Stimulated activated naive CD8-positive, alpha-beta T cell treated with anti-CD3 and anti-CD28 coated beads, Interleukin-15, Interleukin-2, amounts not matched to agents 100 ng/mL and 50 ng/mL, for 24 hours (primary cell): Measurements from ENCODE around the gene RTN4R.

Source experiments
- H3K27ac Mint-ChIP-seq: one replicate; pipeline ENCODE4 v1.8.0; 2021; ENCODE audit warnings: mild to moderate bottlenecking, mixed read lengths
- H3K27me3 Mint-ChIP-seq: one replicate; pipeline ENCODE4 v1.8.0; 2021; ENCODE audit warnings: mixed read lengths
- H3K36me3 Mint-ChIP-seq: one replicate; pipeline ENCODE4 v1.8.0; 2021; ENCODE audit warnings: low read depth, mixed read lengths
- H3K4me1 Mint-ChIP-seq: one replicate; pipeline ENCODE4 v1.8.0; 2021; ENCODE audit warnings: low read depth, mixed read lengths
- H3K4me3 Mint-ChIP-seq: one replicate; pipeline ENCODE4 v1.8.0; 2021; ENCODE audit warnings: mild to moderate bottlenecking, mixed read lengths
- H3K9me3 Mint-ChIP-seq: one replicate; pipeline ENCODE4 v1.8.0; 2021; ENCODE audit warnings: mixed read lengths

Gene RTN4R

DNA sequence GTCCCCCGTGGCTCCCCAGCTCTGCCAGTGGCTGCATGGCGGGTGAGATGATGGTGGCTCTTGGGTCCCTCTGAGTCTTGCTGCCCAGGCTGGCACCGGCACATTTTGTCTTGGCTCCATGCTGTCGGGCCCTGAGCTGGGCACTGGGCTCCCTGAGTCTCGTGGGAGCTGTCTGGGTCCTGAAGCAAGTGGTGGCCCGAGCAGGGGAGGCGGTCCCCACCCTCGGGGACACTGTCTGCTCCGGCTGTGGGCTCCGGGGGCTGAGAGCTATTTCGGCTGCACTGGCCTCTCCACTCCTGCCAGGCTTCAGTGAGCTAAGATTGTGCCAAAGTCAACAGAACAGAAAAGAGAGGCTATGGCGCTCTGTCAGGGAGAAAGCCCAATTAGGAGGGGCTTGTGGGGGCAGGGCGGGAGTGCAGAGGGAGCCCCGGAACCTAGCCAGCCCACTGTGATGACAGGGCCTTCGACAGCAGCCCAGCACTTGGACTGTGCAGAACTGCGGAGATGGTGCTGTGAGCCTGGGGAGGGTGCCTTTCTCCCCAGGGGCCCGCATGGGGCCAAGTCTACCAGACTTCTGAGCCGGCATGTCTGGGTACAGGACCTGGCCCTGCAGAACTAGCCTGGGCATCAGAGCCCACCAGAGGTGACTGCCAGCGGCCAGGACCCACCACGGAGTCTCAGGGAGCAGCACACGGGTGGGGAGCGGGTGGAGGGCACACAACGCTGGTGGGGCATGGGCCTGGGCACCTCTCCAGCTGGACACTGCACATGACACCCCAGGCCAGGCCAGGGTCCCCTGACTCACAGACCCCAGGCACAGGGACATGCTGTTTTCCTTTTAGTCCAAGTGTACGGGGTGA is 38.0 kb downstream of the RTN4R start:
- Mint-ChIP-seq H3K36me3 (no peaks in the 10 kb centered on the region), H3K4me3 (no peak overlapping the region), H3K4me1 (no peaks in the 10 kb centered on the region), H3K27me3 (no peaks in the 10 kb centered on the region), H3K9me3 (peaks cover 5% of the 10 kb centered on the region), H3K27ac (no peak overlapping the region)

DNA sequence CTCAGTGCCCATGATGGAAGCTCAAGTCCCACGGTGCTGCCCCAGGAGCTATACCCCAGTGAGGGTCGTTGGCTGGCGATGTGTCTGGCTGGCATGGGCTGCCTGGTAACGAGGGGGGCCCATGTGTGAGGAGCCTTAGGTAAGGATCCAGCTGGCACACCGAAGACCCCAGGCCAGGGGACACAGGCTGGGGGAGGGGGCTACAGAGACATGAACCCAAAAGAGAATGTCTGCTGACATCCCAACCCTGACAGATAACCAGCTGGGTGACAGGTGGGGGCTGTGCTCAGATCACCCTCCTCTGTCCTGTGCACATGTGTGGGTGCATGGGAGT is 39.2 kb downstream of the RTN4R start:
- Mint-ChIP-seq H3K4me1 (no peaks in the 10 kb centered on the region), H3K27ac (no peak overlapping the region), H3K4me3 (no peak overlapping the region), H3K27me3 (no peaks in the 10 kb centered on the region), H3K9me3 (peaks cover 7% of the 10 kb centered on the region), H3K36me3 (no peaks in the 10 kb centered on the region)

DNA sequence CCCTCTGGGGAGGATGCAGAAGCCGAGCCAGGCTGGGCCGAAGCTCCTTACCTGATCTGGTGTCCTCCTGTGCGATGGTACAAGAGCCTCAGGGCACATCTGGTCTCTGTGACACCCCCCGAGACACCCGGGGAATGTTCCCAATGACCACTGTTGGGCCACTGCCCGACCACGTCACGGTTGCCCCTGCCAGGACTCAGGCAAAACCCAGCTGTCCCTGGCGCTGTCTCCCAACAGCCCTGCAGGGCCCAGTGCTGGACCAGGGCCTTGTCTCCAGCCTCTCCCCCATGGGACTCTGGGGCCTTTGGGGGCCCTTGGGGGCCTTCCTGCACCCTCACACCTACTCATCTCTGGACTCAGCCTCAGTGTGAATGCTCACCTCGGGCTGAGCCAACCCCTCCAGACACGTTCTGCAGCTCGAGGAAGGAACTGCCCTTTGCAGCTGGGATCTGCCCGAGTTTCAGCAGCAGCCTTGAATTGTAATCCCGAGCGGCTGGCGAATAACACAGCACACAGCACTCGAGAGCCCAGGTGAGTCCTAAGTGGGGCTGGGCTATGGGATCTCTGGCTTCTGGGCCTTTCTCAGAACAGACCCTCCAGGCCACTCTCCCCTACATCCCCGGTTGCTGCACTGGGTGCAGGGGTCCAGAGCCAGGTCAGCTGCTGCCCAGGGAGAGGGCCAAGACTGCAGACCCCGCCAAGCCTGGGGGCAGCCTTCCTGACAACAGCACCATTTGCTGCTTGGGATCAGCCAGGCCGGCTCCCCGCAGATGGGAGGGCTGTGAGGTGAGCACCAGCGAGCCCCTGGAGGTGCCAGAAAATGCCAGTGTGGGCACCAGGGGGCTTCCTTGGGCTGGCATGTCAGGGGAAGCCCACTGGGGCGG is 39.8 kb downstream of the RTN4R start:
- Mint-ChIP-seq H3K9me3 (peaks cover 7% of the 10 kb centered on the region), H3K4me3 (no peak overlapping the region), H3K36me3 (no peaks in the 10 kb centered on the region), H3K4me1 (no peaks in the 10 kb centered on the region), H3K27me3 (no peaks in the 10 kb centered on the region), H3K27ac (no peak overlapping the region)

DNA sequence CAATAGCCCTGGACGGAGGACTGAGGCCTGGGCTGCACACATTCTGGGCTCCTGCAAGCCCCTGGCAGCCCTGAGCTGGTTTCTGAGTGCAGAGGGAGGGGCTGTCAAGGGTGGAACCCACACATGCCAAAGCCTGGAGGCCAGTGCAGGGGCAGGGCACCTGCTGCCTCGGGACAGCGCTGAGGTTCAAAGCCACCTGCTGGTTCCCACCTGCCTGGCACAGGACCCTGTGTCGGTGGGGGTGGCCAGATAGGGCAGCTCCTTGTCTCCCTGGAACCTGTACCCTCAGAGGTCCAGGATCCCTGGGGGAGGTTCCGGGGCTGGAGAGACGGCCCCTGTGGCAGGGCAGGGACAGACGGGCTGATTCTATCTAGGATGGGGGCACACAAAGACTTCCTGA is 40.8 kb downstream of the RTN4R start:
- no peaks in the 10 kb centered on the region for H3K27me3 Mint-ChIP-seq
- H3K4me3 Mint-ChIP-seq = no peak overlapping the region
- peaks cover 7% of the 10 kb centered on the region for H3K9me3 Mint-ChIP-seq
- no peak overlapping the region for H3K27ac Mint-ChIP-seq
- no peaks in the 10 kb centered on the region for H3K36me3 Mint-ChIP-seq
- no peaks in the 10 kb centered on the region for H3K4me1 Mint-ChIP-seq

DNA sequence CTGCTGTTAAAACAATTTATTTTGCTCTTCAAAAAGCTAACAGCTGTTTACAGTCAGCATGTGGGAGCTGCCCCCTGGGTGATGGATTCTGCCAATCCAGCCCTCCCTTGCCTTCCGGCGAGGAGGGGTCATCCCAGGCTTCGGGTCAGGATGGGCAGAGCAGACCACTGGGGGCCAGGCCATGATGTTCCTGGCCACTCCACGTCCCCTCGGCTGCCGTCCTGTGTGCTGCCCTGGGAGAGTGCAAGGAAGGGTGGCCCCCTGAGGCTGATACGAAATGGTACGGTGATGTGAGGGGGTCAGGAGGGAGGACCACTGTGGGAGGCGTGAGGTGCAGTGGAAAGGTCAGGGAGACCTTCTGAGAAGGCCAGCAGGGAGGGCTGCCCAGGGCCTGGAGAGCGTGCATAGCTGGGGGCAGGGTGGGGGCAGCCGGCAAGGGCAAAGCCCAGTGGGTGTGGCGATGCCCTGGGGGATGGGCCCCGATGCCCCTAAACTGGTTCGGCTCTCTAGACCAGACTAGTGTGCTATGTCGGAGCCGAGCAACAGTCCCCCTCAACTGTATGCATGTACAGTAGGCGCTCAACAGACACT is 41.3 kb downstream of the RTN4R start:
- Mint-ChIP-seq H3K27me3 (no peaks in the 10 kb centered on the region), H3K27ac (no peak overlapping the region), H3K4me3 (no peak overlapping the region), H3K4me1 (no peaks in the 10 kb centered on the region), H3K36me3 (no peaks in the 10 kb centered on the region), H3K9me3 (peaks cover 7% of the 10 kb centered on the region)

DNA sequence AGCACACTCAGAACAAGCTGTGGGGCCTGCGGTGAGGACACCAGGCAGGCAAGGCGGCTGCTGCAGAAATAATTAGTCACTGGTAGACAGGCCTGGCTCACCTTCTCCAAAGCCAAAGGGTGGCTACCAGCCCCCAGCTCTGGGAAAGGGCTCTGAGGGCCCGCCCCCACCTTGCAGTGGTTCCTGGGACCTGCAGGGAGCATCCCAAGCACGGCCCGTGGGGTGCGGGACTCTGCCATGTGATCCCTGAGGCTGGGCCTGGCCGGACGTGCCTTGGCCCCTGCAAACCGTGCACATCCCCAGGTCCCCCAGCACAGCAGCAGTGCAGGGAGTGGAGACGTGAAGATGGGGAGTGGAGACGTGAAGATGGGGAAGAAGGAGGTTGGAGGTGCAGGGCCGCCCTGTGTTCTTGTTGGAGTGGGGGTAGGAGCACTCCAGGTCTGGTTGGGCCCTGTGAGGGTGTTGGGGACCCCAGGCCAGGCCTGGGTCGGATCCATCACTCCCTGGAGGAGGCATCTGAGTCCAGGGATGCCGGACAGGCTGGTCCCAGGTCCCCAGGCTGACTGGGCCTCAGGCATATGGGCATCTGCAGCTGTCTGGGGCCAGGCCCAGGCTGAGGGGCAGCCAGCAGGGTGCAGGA is 41.9 kb downstream of the RTN4R start:
- Mint-ChIP-seq H3K4me1 (no peaks in the 10 kb centered on the region), H3K9me3 (peaks cover 7% of the 10 kb centered on the region), H3K36me3 (no peaks in the 10 kb centered on the region), H3K4me3 (no peak overlapping the region), H3K27me3 (no peaks in the 10 kb centered on the region), H3K27ac (no peak overlapping the region)

DNA sequence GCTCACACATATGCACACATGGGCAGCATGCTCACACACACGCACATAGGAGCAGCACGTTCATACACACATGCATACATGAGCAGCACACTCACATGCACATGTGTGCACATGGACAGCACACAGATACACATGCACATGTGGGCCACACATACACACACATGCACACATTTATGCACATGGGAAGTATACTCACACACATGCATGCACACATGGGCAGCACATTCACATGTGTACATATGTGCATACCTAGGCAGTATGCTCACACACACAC is 42.5 kb downstream of the RTN4R start:
- Mint-ChIP-seq H3K27me3 (no peaks in the 10 kb centered on the region), H3K4me1 (no peaks in the 10 kb centered on the region), H3K4me3 (no peak overlapping the region), H3K27ac (no peak overlapping the region), H3K9me3 (peaks cover 7% of the 10 kb centered on the region), H3K36me3 (no peaks in the 10 kb centered on the region)

DNA sequence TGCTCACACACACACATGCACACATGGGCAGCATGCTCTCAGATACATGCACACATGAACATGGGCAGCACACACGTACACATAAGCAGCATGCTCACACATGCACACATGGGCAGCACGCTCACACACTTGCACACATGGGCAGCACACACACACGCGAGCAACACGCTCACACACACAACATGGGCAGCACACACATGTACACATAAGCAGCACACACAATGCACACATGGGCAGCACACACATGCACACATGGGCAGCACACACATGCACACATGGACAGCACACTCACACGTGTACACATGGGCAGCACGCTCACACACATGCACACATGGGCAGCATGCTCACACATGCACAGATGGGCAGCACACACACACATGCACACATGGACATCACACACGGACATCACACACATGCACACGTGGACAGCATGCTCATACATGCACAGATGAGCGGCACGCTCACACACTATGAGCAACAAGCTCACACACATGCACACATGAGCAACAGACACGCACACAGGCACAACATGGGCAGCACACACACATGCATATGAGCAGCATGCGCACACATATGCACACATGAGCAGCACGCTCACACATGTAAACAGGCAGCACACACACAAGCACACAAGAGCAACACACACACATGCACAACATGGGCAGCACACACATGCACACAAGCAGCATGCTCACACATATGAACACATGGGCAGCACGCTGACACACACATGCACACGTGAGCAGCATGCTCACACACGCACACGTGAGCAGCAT is 43.0 kb downstream of the RTN4R start:
- H3K4me3 Mint-ChIP-seq = no peak overlapping the region
- peaks cover 7% of the 10 kb centered on the region for H3K9me3 Mint-ChIP-seq
- no peaks in the 10 kb centered on the region for H3K27me3 Mint-ChIP-seq
- H3K4me1 Mint-ChIP-seq = no peaks in the 10 kb centered on the region
- H3K27ac Mint-ChIP-seq = no peak overlapping the region
- no peaks in the 10 kb centered on the region for H3K36me3 Mint-ChIP-seq

DNA sequence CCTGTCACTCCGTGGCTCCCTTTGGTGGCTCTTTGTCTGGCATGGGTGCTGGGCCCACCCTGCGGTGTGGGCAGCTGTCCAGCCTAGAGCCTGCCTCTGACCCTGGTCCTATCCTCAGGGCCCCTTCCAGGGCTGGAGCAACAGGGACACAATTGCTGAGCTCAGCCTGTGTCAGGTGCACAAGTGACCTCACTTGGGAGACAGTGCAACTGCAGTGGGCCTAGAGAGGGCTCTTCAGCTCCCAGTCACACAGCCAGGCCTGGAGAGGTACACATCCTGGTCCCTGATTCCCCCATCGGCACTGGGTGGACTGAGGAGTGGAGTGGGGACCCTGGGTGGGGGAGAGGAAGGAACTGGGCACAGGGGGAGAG is 43.9 kb downstream of the RTN4R start:
- Mint-ChIP-seq H3K36me3 (no peaks in the 10 kb centered on the region), H3K27me3 (no peaks in the 10 kb centered on the region), H3K4me3 (no peak overlapping the region), H3K9me3 (peaks cover 7% of the 10 kb centered on the region), H3K4me1 (no peaks in the 10 kb centered on the region), H3K27ac (no peak overlapping the region)

DNA sequence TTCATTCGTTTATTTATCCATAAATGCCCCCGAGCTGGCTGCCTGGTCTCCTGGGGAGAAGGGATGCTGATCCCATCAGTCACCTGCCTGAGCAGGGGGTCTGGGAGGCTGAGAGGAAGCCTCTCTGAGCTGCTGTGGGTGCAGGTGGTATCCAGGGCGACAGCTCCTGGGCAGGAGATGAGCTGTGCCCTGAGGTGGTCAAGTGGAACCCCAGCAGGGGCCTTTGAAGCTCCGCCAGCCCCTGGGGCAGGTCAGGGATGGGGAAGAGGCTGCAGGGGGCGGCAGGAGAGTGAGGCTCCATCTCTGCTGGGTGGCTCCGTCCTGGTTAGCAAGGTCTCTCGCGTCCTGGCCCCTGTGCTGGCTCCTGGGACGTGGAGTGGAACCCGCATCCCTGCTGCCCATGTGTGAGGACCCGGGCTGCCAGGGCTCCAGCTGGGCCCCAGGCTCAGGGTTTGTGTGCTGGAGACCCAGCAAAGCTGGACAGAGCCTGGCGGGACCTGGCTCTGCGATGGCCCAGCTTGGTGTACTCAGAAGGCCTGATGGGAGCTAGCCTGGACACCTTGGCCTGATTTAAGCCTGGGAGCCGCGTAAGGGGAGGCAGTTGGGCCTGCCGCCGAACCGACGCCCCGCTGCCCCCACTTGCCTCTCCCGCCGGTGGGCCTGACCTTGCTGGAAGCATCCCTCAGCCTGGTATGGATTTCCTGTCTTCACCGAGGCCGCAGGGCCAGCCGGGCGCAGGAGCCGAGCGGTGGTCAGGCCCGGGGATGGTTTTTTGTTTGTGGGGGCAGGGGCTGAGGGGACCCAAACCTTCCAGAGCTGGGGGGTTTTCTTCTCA is 44.5 kb downstream of the RTN4R start:
- H3K27me3 Mint-ChIP-seq = no peaks in the 10 kb centered on the region
- H3K36me3 Mint-ChIP-seq = no peaks in the 10 kb centered on the region
- H3K4me1 Mint-ChIP-seq = no peaks in the 10 kb centered on the region
- peaks cover 7% of the 10 kb centered on the region for H3K9me3 Mint-ChIP-seq
- H3K4me3 Mint-ChIP-seq = no peak overlapping the region
- no peak overlapping the region for H3K27ac Mint-ChIP-seq

DNA sequence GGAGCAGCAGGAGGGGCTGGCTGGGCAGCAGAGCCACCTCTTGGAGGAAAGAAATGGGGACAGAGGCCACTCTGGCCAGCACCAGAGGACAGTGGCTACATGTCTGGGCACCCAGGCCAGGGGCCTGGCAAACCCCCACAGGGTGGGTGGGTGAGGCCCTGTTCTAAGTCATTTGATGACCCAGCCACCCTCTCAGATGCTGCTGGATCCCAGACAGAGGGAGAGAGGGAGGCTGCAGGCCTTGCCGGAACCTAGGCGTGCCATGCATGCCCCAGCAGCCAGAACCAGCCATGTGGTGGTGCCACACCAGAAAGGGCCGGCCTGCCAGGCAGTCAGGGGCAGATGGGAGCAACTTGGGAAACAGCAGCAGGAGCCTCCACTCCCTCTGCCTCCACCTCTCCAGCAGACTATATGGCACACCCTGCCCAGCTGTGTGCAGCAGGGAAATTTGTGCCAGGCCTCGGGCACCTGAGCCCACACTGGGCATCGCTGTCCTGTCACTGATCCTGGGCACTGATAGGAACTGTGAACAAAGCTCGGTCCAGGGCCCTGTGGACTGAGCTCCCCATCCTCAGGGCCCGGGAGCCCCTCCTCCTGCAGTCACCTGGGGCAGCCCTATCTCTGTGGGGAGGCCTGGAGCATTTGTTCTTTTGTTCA is 45.2 kb downstream of the RTN4R start:
- Mint-ChIP-seq H3K36me3 (no peaks in the 10 kb centered on the region), H3K9me3 (peaks cover 7% of the 10 kb centered on the region), H3K27ac (no peak overlapping the region), H3K4me3 (no peak overlapping the region), H3K27me3 (no peaks in the 10 kb centered on the region), H3K4me1 (no peaks in the 10 kb centered on the region)

DNA sequence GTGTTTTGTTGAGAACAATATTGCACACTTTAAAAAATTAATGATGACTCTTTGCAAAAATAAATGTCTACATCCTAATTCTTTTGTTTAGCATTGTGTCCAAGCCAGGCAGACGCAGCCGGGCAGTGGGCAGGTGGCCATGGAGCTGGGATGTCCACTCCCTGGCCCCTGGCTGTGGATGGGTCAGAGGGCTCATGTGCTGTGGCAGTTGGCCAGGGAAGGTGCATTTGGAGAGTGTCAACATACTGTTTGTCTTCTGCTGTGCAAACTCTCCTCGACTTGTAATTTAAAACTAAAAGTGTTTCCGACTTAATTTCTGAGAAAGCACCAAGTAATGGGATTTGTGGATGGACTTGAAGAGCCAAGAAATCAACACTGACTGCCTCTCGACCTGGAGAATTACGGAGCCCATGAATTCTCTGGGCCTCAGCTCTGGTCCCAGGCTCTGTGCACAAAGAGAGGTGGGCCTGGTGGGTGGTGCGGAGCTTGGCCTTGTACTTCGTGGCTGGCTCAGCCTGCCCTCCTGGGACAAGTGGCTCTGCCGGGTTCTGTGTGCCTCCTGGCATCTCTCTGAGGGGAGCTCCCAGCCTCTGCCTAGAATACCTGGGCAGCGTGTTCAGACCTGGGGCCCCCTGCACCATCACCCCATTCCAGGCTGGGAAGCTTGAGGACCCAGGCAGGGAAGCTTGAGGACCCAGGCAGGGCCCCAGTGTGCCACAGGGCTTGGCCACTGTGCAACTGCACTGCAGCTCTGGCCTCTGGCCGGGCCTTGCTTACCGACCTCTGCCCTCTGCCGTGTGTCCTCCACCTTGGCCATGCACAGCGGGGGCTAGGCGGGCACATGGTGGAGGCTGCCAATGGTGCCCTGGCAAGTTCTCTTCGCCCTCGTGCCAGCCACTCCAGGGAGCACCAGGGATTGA is 46.4 kb downstream of the RTN4R start:
- no peaks in the 10 kb centered on the region for H3K27me3 Mint-ChIP-seq
- no peak overlapping the region for H3K4me3 Mint-ChIP-seq
- H3K36me3 Mint-ChIP-seq = no peaks in the 10 kb centered on the region
- H3K4me1 Mint-ChIP-seq = no peaks in the 10 kb centered on the region
- H3K9me3 Mint-ChIP-seq = peaks cover 7% of the 10 kb centered on the region
- no peak overlapping the region for H3K27ac Mint-ChIP-seq

DNA sequence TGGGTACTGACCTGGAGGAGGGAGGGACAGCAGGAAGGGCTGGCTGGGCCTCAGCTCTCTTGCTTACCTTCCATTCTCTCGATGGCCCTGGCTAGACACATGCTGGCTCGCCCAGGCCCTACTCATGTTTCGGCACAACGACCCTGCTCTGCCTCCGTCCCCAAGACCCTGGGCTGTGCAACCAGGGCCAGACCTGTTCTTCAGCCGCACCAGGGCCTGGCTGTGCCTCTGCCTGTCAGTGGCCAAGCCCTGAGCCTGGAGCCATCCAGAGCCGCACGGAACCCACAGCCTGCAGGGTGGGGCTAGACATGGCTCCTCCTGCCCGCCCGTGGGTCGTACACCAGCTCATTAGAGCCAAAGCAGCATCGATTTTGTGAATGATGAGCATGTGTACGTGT is 47.5 kb downstream of the RTN4R start:
- Mint-ChIP-seq H3K27me3 (no peaks in the 10 kb centered on the region), H3K4me1 (no peaks in the 10 kb centered on the region), H3K9me3 (peaks cover 6% of the 10 kb centered on the region), H3K27ac (no peak overlapping the region), H3K36me3 (no peaks in the 10 kb centered on the region), H3K4me3 (no peak overlapping the region)
